Hematopoietic multipotent progenitor cell treated with erythropoietin and hydrocortisone succinate and interleukin-3 and kit ligand, for 8 days (in vitro differentiated cells): ENCODE measurements around the gene FAM117A.

Experiments
- DNase-seq: peaks from one replicate; pipeline ENCODE4 v3.0.0-alpha.2; 2015

The FAM117A gene

GRCh38 chr17:49762151-49762941 is 1.6 kb downstream of the FAM117A start:
- no peak for DNase-seq

- peak; percentile 80 for DNase-seq
Observed at GRCh38 chr17:49760932-49761558, 2.9 kb downstream of the FAM117A start.

DNA sequence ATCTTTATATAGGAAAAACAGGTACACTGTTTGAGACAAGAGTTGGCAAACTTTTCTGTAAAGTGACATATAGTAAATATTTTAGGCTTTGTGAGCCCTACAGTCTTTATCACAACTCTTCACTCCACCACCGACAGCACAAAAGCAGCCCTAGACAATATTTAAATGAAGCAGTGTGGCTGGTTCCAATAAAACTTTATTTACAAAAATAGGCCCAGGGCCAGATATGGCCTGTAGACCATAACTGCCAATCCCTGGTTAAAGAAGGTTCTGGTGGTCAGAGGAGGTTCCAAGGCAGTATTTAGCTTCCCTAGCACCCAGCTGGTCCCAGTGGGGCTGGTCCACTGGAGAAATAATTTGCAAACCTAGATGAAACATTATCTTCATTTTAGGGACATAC is 3.6 kb downstream of the FAM117A start:
- no peak for DNase-seq

GRCh38 chr17:49759203-49759602 is 4.7 kb downstream of the FAM117A start:
- DNase-seq = no peak

DNA sequence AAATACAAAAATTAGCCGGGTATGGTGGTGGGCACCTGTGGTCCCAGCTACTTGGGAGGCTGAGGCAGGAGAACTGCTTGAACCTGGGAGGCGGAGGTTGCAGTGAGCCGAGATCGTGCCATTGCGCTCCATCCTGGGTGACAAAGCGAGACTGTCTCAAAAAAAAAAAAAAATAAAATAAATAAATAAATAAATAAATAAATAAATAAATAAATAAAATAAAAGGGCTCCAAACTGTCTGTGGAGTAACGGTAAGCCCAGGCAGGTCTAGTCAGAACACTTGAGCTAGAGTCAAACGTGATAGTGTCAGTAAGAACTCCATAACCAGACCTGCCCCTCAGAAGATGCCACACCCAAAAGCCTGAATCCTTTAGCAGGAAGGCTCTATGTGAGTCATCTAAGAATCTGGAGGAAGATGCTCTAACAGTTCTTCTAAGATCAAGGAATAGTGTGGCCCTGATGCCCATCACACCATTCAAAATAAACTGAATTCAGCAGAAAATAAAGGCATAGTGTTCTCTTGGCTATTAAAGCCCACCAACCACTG is 5.4 kb downstream of the FAM117A start:
- peak; percentile 49 for DNase-seq

- DNase-seq = no peak
Observed at GRCh38 chr17:49757151-49757777, 6.7 kb downstream of the FAM117A start.

DNA sequence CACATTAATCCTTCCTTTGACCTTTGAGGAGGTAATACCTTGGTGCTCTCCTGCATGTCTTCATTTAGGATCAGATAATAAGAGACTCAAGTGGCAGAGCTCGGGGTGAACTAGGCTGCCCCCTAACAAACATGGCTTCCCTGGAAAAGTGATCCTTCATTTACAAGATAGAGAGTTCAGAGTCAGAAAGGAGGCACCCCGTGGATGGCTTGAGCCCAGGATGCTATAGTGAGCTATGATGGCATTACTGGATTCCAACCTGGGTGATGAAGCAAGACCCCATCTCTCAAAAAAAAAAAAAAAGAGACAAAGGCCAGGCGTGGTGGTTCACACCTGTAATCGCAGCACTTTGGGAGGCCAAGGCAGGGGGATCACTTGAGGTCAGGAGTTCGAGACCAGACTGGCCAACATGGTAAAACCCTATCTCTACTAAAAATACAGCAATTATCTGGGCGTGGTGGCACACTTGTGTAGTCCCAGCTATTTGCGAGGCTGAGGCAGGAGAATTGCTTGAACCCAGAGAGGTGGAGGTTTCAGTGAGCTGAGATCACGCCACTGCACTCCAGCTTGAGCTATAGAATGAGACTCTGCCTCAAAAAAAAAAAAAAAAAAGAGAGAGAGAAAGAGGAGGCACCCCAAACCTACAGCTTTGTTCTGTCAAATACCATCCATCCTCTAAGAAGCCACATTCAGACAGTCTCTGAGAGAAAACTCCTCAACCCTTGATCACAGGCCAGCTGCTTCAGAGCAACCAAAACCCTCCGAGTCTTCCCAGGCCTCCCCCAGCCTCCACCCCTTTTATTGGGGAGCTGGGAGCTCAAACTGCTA is 7.4 kb downstream of the FAM117A start:
- peak; percentile 59 for DNase-seq

GRCh38 chr17:49755663-49756283 is 8.2 kb downstream of the FAM117A start:
- DNase-seq = no peak

DNA sequence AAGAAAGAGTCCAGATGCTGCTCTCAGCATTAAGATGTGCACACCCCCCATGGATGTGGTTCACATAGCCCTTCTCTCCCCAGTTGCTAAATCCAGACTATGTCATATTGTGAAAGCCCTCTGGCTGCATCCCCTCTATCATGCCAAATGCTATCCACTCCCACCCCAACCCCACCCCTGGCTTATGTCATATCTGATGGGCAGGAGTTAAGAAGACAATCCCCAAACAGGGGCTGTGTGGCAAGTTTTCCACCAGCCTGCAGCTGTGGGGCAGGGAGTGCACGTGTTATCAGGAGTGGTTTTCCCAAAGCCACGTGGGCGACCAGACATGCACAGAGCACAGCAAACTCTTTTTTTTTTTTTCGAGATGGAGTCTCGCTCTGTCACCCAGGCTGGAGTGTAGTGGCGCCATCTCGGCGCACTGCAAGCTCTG is 10.0 kb downstream of the FAM117A start:
- DNase-seq = peak; percentile 85

- no peak for DNase-seq
Observed at GRCh38 chr17:49752508-49752907, 11.4 kb downstream of the FAM117A start.

- peak; percentile 48 for DNase-seq
Observed at GRCh38 chr17:49749730-49750129, 14.2 kb downstream of the FAM117A start.

DNA sequence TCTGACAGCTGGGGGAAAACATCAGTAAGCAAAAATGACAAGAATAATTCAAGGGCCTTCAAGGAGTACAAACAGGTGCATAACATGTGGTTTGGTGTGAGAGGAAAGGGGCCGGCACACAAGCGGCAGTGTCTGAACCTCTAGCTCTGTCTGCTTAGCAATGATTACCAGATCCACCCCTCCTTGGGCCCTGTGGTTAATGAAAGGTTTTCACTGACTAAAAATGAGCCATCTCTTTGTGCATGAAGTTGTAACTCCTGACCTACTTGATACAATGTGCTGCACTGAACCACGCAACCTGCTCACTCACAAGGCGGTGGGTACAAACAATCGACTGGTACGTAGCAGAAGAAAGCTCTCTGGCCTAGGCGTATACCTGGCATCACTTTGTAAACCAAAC is 15.1 kb downstream of the FAM117A start:
- peak; percentile 64 for DNase-seq

DNA sequence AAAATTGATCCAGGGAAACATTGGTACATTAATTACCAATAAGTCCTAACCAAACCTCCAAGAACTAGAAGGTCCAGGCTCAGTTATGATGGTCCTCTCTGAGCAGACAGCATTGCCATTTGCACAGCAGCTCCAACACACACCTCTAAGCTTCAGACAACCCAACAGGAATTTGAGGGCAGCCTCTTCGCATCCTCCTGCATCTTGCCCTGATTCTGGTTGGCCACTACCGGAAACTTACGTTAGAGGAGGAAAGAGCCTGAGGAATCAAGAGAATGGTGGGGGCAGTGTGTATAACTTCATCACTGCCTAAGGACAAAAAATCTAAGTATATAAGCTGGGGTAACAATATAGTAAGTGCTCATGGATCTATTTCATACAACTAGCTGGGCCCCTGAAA is 15.7 kb downstream of the FAM117A start:
- DNase-seq = no peak

GRCh38 chr17:49747632-49748031 is 16.3 kb downstream of the FAM117A start:
- DNase-seq = no peak

GRCh38 chr17:49746791-49747490 is 17.0 kb downstream of the FAM117A start:
- DNase-seq = no peak

- no peak for DNase-seq
Observed at GRCh38 chr17:49745175-49746139, 18.5 kb downstream of the FAM117A start.

DNA sequence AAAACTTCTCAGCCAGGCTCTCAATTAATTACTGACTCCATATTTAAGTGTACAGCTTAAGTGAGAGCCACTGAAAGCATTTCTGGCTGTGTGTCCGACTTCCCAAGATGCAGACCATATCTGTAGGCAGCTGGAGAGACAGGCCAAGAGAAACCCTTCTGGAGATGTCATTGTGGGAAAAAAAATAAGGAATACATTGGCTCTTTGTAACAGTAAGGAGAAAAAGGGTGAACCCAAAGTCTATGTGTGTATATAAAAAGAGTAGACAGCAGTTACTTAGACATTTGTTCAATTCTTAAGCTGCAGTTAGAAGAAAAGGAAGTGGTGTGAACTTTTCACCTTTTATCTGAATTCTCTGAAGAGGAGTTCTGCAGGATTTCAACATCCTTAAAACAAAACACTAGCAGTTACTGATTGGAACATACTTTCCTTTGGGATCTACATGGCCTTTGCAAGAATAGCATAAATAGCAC is 21.7 kb downstream of the FAM117A start:
- no peak for DNase-seq

GRCh38 chr17:49741692-49742076 is 22.2 kb downstream of the FAM117A start:
- no peak for DNase-seq

- DNase-seq = no peak
Observed at GRCh38 chr17:49741009-49741691, 22.8 kb downstream of the FAM117A start.
